ENCODE data around the gene TNFRSF18.

TNFRSF18 gene

DNA sequence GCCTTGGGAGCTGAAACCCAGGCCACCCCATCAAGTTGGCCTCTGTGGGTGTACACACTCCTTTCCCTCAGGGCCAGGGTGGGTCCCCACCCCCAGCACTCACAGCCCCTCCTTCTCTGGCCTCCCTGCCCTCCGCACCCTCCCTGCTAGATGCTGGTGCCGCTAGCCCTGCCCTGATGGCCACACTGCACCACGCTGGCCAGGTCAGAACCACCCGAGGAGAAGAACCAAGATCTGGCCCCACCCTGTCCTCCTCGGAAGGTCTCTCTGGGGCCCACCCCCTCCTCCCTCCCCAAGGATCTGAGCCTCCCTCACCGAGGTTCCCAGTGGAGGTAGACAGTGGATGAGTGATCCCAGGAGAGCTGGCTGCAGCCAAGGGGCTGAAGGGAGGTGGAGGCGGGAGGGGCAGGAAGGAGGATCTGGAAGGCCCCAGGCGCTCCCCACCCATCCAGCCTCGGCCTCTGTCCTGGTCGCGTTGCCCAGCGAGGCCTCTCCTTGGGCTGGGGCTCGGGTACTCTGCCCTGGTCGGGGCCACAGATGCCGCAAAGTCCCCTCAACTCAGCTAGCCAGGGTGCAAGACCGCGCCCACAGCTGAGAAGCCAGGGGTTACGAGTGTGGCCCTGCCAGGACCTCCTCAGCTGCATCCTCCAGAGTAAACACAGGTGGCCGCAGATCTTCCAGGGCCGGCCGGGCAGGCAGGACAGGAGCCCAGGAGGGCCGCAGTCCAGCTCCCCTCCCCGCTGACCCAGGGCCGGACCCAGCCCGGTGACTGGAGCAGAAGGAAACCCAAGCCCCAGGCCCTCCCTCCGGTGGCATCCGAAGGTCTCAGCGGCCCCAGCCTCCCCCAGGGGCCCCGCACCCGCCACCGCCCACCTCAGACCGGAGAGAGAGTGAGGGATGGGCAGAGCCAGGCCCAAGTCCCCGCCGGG, 30.8 kb upstream of the TNFRSF18 start:
- DNase-seq (ENCODE audit: low read depth, low spot score) = no peak
- H3K4me3 ChIP-seq (ENCODE audit: low read depth, low read length) = no peak overlapping the region
- in situ Hi-C loops (cut with HindIII; ENCODE audit: low sequenced_read_pairs) = no loop called here
- TF ChIP-seq CTCF (IDR thresholded peaks at IDR 0.05; ENCODE audit: low read depth, low read length) = no peak

GRCh38 chr1:1236176-1236763, 29.9 kb upstream of the TNFRSF18 start:
- in situ Hi-C loops (cut with HindIII; ENCODE audit: low sequenced_read_pairs) = no loop called here
- no peak overlapping the region for H3K4me3 ChIP-seq (ENCODE audit: low read depth, low read length)
- no peak for TF ChIP-seq CTCF (IDR thresholded peaks at IDR 0.05; ENCODE audit: low read depth, low read length)
- DNase-seq (ENCODE audit: low read depth, low spot score) = no peak

GRCh38 chr1:1235016-1235744, 28.8 kb upstream of the TNFRSF18 start:
- no peak overlapping the region for H3K4me3 ChIP-seq (ENCODE audit: low read depth, low read length)
- in situ Hi-C loops (cut with HindIII; ENCODE audit: low sequenced_read_pairs) = no loop called here
- DNase-seq (ENCODE audit: low read depth, low spot score) = no peak
- TF ChIP-seq CTCF (IDR thresholded peaks at IDR 0.05; ENCODE audit: low read depth, low read length) = no peak

GRCh38 chr1:1234180-1234808, 27.9 kb upstream of the TNFRSF18 start:
- DNase-seq (ENCODE audit: low read depth, low spot score) = no peak
- no peak overlapping the region for H3K4me3 ChIP-seq (ENCODE audit: low read depth, low read length)
- in situ Hi-C loops (cut with HindIII; ENCODE audit: low sequenced_read_pairs) = no loop called here
- TF ChIP-seq CTCF (IDR thresholded peaks at IDR 0.05; ENCODE audit: low read depth, low read length) = no peak

- no peak for TF ChIP-seq CTCF (IDR thresholded peaks at IDR 0.05; ENCODE audit: low read depth, low read length)
- no peak for DNase-seq (ENCODE audit: low read depth, low spot score)
- in situ Hi-C loops (cut with HindIII; ENCODE audit: low sequenced_read_pairs) = no loop called here
- no peak overlapping the region for H3K4me3 ChIP-seq (ENCODE audit: low read depth, low read length)
Measured at GRCh38 chr1:1233567-1233892, 27.1 kb upstream of the TNFRSF18 start.

DNA sequence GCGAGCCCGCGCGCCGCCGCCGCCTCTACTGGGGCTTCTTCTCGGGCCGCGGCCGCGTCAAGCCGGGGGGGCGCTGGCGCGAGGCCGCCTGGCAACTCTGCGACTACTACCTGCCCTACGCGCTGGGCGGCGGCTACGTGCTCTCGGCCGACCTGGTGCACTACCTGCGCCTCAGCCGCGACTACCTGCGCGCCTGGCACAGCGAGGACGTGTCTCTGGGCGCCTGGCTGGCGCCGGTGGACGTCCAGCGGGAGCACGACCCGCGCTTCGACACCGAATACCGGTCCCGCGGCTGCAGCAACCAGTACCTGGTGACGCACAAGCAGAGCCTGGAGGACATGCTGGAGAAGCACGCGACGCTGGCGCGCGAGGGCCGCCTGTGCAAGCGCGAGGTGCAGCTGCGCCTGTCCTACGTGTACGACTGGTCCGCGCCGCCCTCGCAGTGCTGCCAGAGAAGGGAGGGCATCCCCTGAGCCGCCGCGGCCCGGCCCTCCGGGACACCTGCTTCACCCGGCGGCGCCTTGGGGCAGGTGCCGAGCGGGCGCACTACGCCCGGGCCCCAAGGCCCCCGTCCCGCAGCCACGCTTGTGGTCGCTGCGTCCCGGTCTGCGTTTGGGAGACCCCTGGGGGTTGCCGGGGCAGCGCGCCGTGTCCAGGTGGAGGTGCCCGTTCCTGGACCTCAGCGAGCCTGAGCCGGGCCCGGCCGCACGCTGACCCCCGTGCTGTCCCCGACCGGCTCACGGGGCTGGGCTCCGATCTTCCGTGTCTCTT, 26.6 kb upstream of the TNFRSF18 start:
- in situ Hi-C loops (cut with HindIII; ENCODE audit: low sequenced_read_pairs) = no loop called here
- H3K4me3 ChIP-seq (ENCODE audit: low read depth, low read length) = no peak overlapping the region
- DNase-seq (ENCODE audit: low read depth, low spot score) = no peak
- TF ChIP-seq CTCF (IDR thresholded peaks at IDR 0.05; ENCODE audit: low read depth, low read length) = no peak

Data from astrocyte of the spinal cord (primary cell).